Measurements from ENCODE around the gene TCF4. TPM values are rescaled to one million over a fixed set of nuclear protein-coding genes. Genes with fewer than 3 reads are reported as not detected.

TCF4 gene
- total RNA-seq, 2 experiments from 2014 or later: 75.9 to 76.0 TPM

- ChIA-PET CTCF (ENCODE audit: unreplicated experiment) (no interaction called here), POLR2A (interaction anchor here (0.6 to 1.0 kb wide), 2 partner anchors 20 to 63 kb away, joined by 3 to 4 read pairs; no protein-coding TSS in a partner anchor)
- no peak for DNase-seq (ENCODE audit: low spot score)
- H3K4me1 ChIP-seq (ENCODE audit: insufficient read depth, low read length, poor library complexity, severe bottlenecking): no peaks in the 10 kb centered on the region
- no peak overlapping the region for H3K4me2 ChIP-seq (ENCODE audit: low read length)
- no peaks in the 10 kb centered on the region for H3K9me3 ChIP-seq (ENCODE audit: low read length)
- no peak overlapping the region for H2AFZ ChIP-seq (ENCODE audit: low read length)
- H4K20me1 ChIP-seq (ENCODE audit: insufficient read depth, low read length): no peaks in the 10 kb centered on the region
- intact Hi-C loops (cut with micrococcal nuclease; ENCODE audit: unreplicated experiment): no loop called here
- no peak overlapping the region for H3K4me3 ChIP-seq (ENCODE audit: low read depth, low read length, poor library complexity, severe bottlenecking)
- no peaks in the 10 kb centered on the region for H3K79me2 ChIP-seq (ENCODE audit: insufficient read depth, low read depth, low read length)
- TF ChIP-seq CTCF (conservative IDR thresholded peaks at IDR 0.05; ENCODE audit: low read length) (no peak), EZH2phosphoT487 (IDR thresholded peaks at IDR 0.05; ENCODE audit: borderline replicate concordance, low read depth, low read length) (no peak)
- 0 out of 2 replicates have a peak, but pooled peaks cover 6% of the 10 kb centered on the region for H3K36me3 ChIP-seq (ENCODE audit: insufficient read depth, low read length)
- no TSS peak for BruUV-seq (replicated peaks)
- H3K9me2 ChIP-seq (ENCODE audit: insufficient read depth, low read length): no peaks in the 10 kb centered on the region
- H3K27ac ChIP-seq (ENCODE audit: low read depth, low read length, poor library complexity, severe bottlenecking): no peak overlapping the region
These were observed 235.8 kb downstream of the TCF4 start for GRCh38 chr18:55351980-55352714.

GRCh38 chr18:55351241-55351691 lies 236.7 kb downstream of the TCF4 start:
- Histone ChIP-seq H3K9me2 (ENCODE audit: insufficient read depth, low read length) (no peaks in the 10 kb centered on the region), H3K4me3 (ENCODE audit: low read depth, low read length, poor library complexity, severe bottlenecking) (no peak overlapping the region), H3K9me3 (ENCODE audit: low read length) (no peaks in the 10 kb centered on the region), H3K4me1 (ENCODE audit: insufficient read depth, low read length, poor library complexity, severe bottlenecking) (no peaks in the 10 kb centered on the region), H3K36me3 (ENCODE audit: insufficient read depth, low read length) (0 out of 2 replicates have a peak, but pooled peaks cover 6% of the 10 kb centered on the region), H3K27ac (ENCODE audit: low read depth, low read length, poor library complexity, severe bottlenecking) (no peak overlapping the region), H4K20me1 (ENCODE audit: insufficient read depth, low read length) (no peaks in the 10 kb centered on the region), H3K79me2 (ENCODE audit: insufficient read depth, low read depth, low read length) (no peaks in the 10 kb centered on the region), H3K4me2 (ENCODE audit: low read length) (no peak overlapping the region), H2AFZ (ENCODE audit: low read length) (no peak overlapping the region)
- TF ChIP-seq EZH2phosphoT487 (IDR thresholded peaks at IDR 0.05; ENCODE audit: borderline replicate concordance, low read depth, low read length): no peak
- TF ChIP-seq CTCF (conservative IDR thresholded peaks at IDR 0.05; ENCODE audit: low read length): no peak
- BruUV-seq (replicated peaks): no TSS peak
- intact Hi-C loops (cut with micrococcal nuclease; ENCODE audit: unreplicated experiment): no loop called here
- no peak for DNase-seq (ENCODE audit: low spot score)
- ChIA-PET CTCF (ENCODE audit: unreplicated experiment) (no interaction called here), POLR2A (interaction anchor here (0.5 kb wide), 2 partner anchors 41 to 1887 kb away, joined by 5 to 7 read pairs; no protein-coding TSS in a partner anchor)

GRCh38 chr18:55349685-55350084 lies 238.3 kb downstream of the TCF4 start:
- CTCF ChIA-PET (ENCODE audit: unreplicated experiment): no interaction called here
- no peaks in the 10 kb centered on the region for H3K9me3 ChIP-seq (ENCODE audit: low read length)
- DNase-seq (ENCODE audit: low spot score): no peak
- no peak overlapping the region for H3K4me2 ChIP-seq (ENCODE audit: low read length)
- TF ChIP-seq EZH2phosphoT487 (IDR thresholded peaks at IDR 0.05; ENCODE audit: borderline replicate concordance, low read depth, low read length): no peak
- no peak for TF ChIP-seq CTCF (conservative IDR thresholded peaks at IDR 0.05; ENCODE audit: low read length)
- H3K36me3 ChIP-seq (ENCODE audit: insufficient read depth, low read length): 0 out of 2 replicates have a peak, but pooled peaks cover 6% of the 10 kb centered on the region
- H2AFZ ChIP-seq (ENCODE audit: low read length): no peak overlapping the region
- no peaks in the 10 kb centered on the region for H4K20me1 ChIP-seq (ENCODE audit: insufficient read depth, low read length)
- POLR2A ChIA-PET: no interaction called here
- no peaks in the 10 kb centered on the region for H3K79me2 ChIP-seq (ENCODE audit: insufficient read depth, low read depth, low read length)
- H3K4me3 ChIP-seq (ENCODE audit: low read depth, low read length, poor library complexity, severe bottlenecking): no peak overlapping the region
- no TSS peak for BruUV-seq (replicated peaks)
- no peaks in the 10 kb centered on the region for H3K4me1 ChIP-seq (ENCODE audit: insufficient read depth, low read length, poor library complexity, severe bottlenecking)
- intact Hi-C loops (cut with micrococcal nuclease; ENCODE audit: unreplicated experiment): no loop called here
- no peak overlapping the region for H3K27ac ChIP-seq (ENCODE audit: low read depth, low read length, poor library complexity, severe bottlenecking)
- H3K9me2 ChIP-seq (ENCODE audit: insufficient read depth, low read length): no peaks in the 10 kb centered on the region

Data from OCI-LY7 (cell line).